T-cell (primary cell): Measurements from ENCODE around the gene ADGRE1. TPM values are rescaled to one million over a fixed set of nuclear protein-coding genes. Genes with fewer than 3 reads are reported as not detected.
A peak's percentile ranks its signal among the peaks of the same experiment; 100 is the strongest.

Source experiments
- ATAC-seq, 4 experiments: fragments of 200-7000 bp in 3 of 4; fragments of 150-1000 bp in 1 of 4; cut with Tn5 transposase; replicated peaks in 1 of 4; 1 replicate in 3 of 4; 2 replicates in 1 of 4; pipeline ENCODE4 v1.10.0; 2021; ENCODE audit warnings: moderate library complexity in 3 of 4, mild to moderate bottlenecking in 2 of 4, moderate number of reproducible peaks in 1 of 4
- CTCF ChIA-PET, 2 donors: fragments of 300-600 bp; sonication (Branson Sonifier 250); formaldehyde crosslinking; loops; one replicate each; lab custom pipeline; 2022; ENCODE audit warnings: antibody characterized with exemption in 2 of 2; lab: Charles Lee
- POLR2A ChIA-PET, 2 donors: fragments of 300-600 bp; sonication (Branson Sonifier 250); formaldehyde crosslinking; loops; one replicate each; lab custom pipeline; 2022; ENCODE audit warnings: antibody characterized with exemption in 2 of 2; lab: Charles Lee
- DNase-seq, 35 experiments: peaks; one replicate each; pipeline versions ENCODE4 v3.0.0 to v3.0.0-alpha.2; 2013 to 2023
- H3K27ac ChIP-seq: one replicate; pipeline ENCODE4 v1.5.1; 2013; ENCODE audit warnings: low read length
- H3K27me3 ChIP-seq, 2 experiments: replicated peaks in 1 of 2; 1 replicate in 1 of 2; 2 replicates in 1 of 2; pipeline versions ENCODE4 v1.6.1 to v1.7.0; 2013; ENCODE audit warnings: low read length in 1 of 2, mixed read lengths in 1 of 2; ENCODE audit not compliant: control insufficient read depth in 2 of 2, insufficient read depth in 2 of 2; ENCODE audit errors: extremely low read depth in 1 of 2
- H3K36me3 ChIP-seq, 2 donors: 1 replicate in 1 of 2; 2 replicates in 1 of 2; pipeline versions ENCODE4 v1.6.1 to v1.7.0; 2013; ENCODE audit warnings: low read length in 1 of 2; ENCODE audit not compliant: control insufficient read depth in 2 of 2, insufficient read depth in 1 of 2; ENCODE audit errors: extremely low read depth in 1 of 2
- H3K4me1 ChIP-seq, 2 experiments: 1 replicate in 1 of 2; 2 replicates in 1 of 2; pipeline versions ENCODE4 v1.6.1 to v1.7.0; 2013; ENCODE audit warnings: low read length in 2 of 2, mixed read lengths in 1 of 2; ENCODE audit not compliant: insufficient read depth in 2 of 2, control insufficient read depth in 1 of 2; ENCODE audit errors: extremely low read depth in 1 of 2
- H3K4me3 ChIP-seq, 2 donors: 1 replicate in 1 of 2; 2 replicates in 1 of 2; pipeline versions ENCODE4 v1.5.1 to v1.7.0; 2013; ENCODE audit warnings: mild to moderate bottlenecking in 2 of 2, low read length in 1 of 2, moderate library complexity in 1 of 2; ENCODE audit not compliant: control insufficient read depth in 1 of 2; ENCODE audit errors: extremely low read depth in 1 of 2
- H3K9me3 ChIP-seq: 2 replicates; pipeline ENCODE4 v1.7.0; 2013
- H3K27ac Mint-ChIP-seq, 2 donors: one replicate each; pipeline ENCODE4 v1.8.0; 2020 to 2021; ENCODE audit warnings: mild to moderate bottlenecking in 2 of 2, mixed read lengths in 2 of 2
- H3K27me3 Mint-ChIP-seq, 2 donors: one replicate each; pipeline ENCODE4 v1.8.0; 2021 to 2022; ENCODE audit warnings: mixed read lengths in 2 of 2
- H3K36me3 Mint-ChIP-seq: one replicate; pipeline ENCODE4 v1.8.0; 2021; ENCODE audit warnings: mixed read lengths
- H3K4me1 Mint-ChIP-seq, 3 donors: one replicate each; pipeline ENCODE4 v1.8.0; 2020 to 2022; ENCODE audit warnings: mixed read lengths in 3 of 3, mild to moderate bottlenecking in 1 of 3
- H3K4me3 Mint-ChIP-seq, 3 donors: one replicate each; pipeline ENCODE4 v1.8.0; 2020 to 2022; ENCODE audit warnings: mild to moderate bottlenecking in 3 of 3, mixed read lengths in 3 of 3, moderate library complexity in 3 of 3
- H3K9me3 Mint-ChIP-seq, 3 donors: one replicate each; pipeline ENCODE4 v1.8.0; 2020 to 2022; ENCODE audit warnings: mixed read lengths in 3 of 3
- WGBS: methylation state at CpG from one replicate; pipeline ENCODE4 v1.1.5; 2013; ENCODE audit warnings: missing lambda C conversion rate; ENCODE audit not compliant: insufficient coverage; 5-methylcytosine and 5-hydroxymethylcytosine counted together
- total RNA-seq, 35 experiments: library from RNA in 6 of 35; stranded (reverse) in 6 of 35; fragments of 120-200 nt in 1 of 35; gene quantifications; one replicate each; pipeline versions ENCODE4 v1.2.1 to v1.2.4 and lab custom pipeline; 2013 to 2026

Gene ADGRE1
- total RNA-seq, 5 donors from 2014 or later (not counting 1 experiment from before 2014, with no cell fraction given): 3.4 to 9.7 (median 3.7) TPM

DNA sequence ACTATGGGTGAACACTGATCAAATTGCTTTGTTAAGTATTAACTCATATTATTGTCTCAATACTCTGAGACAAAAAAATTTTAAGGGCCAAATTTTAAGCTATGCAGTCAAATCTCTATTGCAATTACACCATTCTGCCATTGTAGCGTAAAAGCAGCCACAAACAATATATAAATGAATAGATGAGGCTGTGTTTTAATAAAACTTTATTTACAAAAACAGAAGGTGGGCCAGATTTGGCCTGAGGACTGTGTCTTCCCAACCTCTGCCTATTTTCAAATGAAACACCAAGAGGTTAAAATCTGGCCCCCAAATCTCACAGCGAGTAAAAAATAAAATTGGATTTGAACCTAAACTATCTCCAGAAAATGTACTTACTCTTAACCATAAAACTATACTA lies 82.1 kb downstream of the ADGRE1 start:
- DNase-seq (no peak), ATAC-seq (no peak)
- H3K4me1 ChIP-seq: no peaks in the 10 kb centered on the region
- H3K27me3 ChIP-seq: peaks cover 0 to 3% of the 10 kb centered on the region in 2 experiments
- CTCF ChIA-PET: no interaction called here
- no peak overlapping the region for H3K27ac Mint-ChIP-seq
- H3K4me1 Mint-ChIP-seq: peaks cover 0 to 5% (median 4%) of the 10 kb centered on the region in 3 donors
- H3K4me3 ChIP-seq: no peak overlapping the region
- H3K36me3 Mint-ChIP-seq: peaks cover 12% of the 10 kb centered on the region
- POLR2A ChIA-PET: interaction anchor here in 1 of 2 donors (0.5 kb wide), 1 partner anchor 147 kb away, joined by 3 read pairs; no protein-coding TSS in a partner anchor
- peaks cover 0 to 3% of the 10 kb centered on the region in 2 donors for H3K36me3 ChIP-seq
- no peak overlapping the region for H3K4me3 Mint-ChIP-seq
- WGBS: no CpG with 5 or more reads among the region's 2 CpGs
- no peak overlapping the region for H3K27ac ChIP-seq
- no peaks in the 10 kb centered on the region for H3K9me3 ChIP-seq
- peaks cover 0 to 5% of the 10 kb centered on the region in 2 donors for H3K27me3 Mint-ChIP-seq
- no peaks in the 10 kb centered on the region for H3K9me3 Mint-ChIP-seq

DNA sequence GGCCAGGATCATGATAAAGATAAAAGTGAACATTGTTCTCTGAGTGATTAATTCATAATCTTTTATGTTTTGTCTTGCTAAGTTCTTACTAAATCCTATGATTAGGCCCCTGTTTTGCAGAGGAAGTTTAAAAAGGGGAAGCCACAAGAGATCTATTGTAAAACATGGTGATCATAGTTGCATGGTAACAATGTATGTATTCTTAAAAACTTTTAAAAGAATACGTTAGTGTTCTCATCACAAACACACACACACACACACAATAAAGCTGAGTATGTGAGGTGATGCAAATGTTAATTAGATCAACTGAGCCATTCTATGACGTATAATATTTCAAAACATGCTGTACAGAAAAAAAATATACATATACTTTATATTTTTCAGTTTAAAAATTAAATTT lies 82.6 kb downstream of the ADGRE1 start:
- Mint-ChIP-seq H3K27me3 (peaks cover 0 to 5% of the 10 kb centered on the region in 2 donors), H3K27ac (peak overlapping the region in 1 of 2 donors; percentile 15), H3K4me1 (peaks cover 0 to 5% (median 4%) of the 10 kb centered on the region in 3 donors), H3K9me3 (no peaks in the 10 kb centered on the region), H3K36me3 (peaks cover 12% of the 10 kb centered on the region), H3K4me3 (no peak overlapping the region)
- ATAC-seq (no peak), DNase-seq (no peak)
- H3K36me3 ChIP-seq: peaks cover 0 to 3% of the 10 kb centered on the region in 2 donors
- ChIA-PET POLR2A (no interaction called here), CTCF (interaction anchor here in 1 of 2 donors (0.6 kb wide), 1 partner anchor 59 kb away, joined by 5 read pairs; no protein-coding TSS in a partner anchor)
- H3K4me3 ChIP-seq: no peak overlapping the region
- H3K9me3 ChIP-seq: no peaks in the 10 kb centered on the region
- no peak overlapping the region for H3K27ac ChIP-seq
- WGBS: no CpG with 5 or more reads among the region's 2 CpGs
- H3K4me1 ChIP-seq: no peaks in the 10 kb centered on the region
- H3K27me3 ChIP-seq: peaks cover 0 to 3% of the 10 kb centered on the region in 2 experiments

- Mint-ChIP-seq H3K9me3 (no peaks in the 10 kb centered on the region), H3K36me3 (peaks cover 12% of the 10 kb centered on the region), H3K4me3 (no peak overlapping the region), H3K27ac (no peak overlapping the region), H3K27me3 (peaks cover 0 to 5% of the 10 kb centered on the region in 2 donors), H3K4me1 (peaks cover 0 to 5% (median 4%) of the 10 kb centered on the region in 3 donors)
- H3K9me3 ChIP-seq: no peaks in the 10 kb centered on the region
- H3K4me3 ChIP-seq: no peak overlapping the region
- H3K27me3 ChIP-seq: peaks cover 0 to 3% of the 10 kb centered on the region in 2 experiments
- WGBS: 100% methylated on average over 2 of the region's 5 CpGs
- peak in 1 of 4 experiments; percentile 41 for ATAC-seq
- peak in 1 of 35 experiments; percentile 24 for DNase-seq
- peaks cover 0 to 3% of the 10 kb centered on the region in 2 donors for H3K36me3 ChIP-seq
- no peak overlapping the region for H3K27ac ChIP-seq
- ChIA-PET POLR2A (no interaction called here), CTCF (interaction anchor here in 1 of 2 donors (0.6 kb wide), 1 partner anchor 59 kb away, joined by 5 read pairs; no protein-coding TSS in a partner anchor)
- no peaks in the 10 kb centered on the region for H3K4me1 ChIP-seq
Observed at GRCh38 chr19:6970443-6970842, 83.1 kb downstream of the ADGRE1 start.

- DNase-seq: no peak
- no peak overlapping the region for H3K27ac ChIP-seq
- POLR2A ChIA-PET: no interaction called here
- CTCF ChIA-PET: no interaction called here
- no peak for ATAC-seq
- peaks cover 0 to 3% of the 10 kb centered on the region in 2 donors for H3K36me3 ChIP-seq
- Mint-ChIP-seq H3K27me3 (peaks cover 0 to 5% of the 10 kb centered on the region in 2 donors), H3K36me3 (peaks cover 12% of the 10 kb centered on the region), H3K27ac (no peak overlapping the region), H3K4me1 (peaks cover 0 to 5% (median 4%) of the 10 kb centered on the region in 3 donors), H3K9me3 (no peaks in the 10 kb centered on the region), H3K4me3 (no peak overlapping the region)
- no peaks in the 10 kb centered on the region for H3K9me3 ChIP-seq
- H3K4me1 ChIP-seq: no peaks in the 10 kb centered on the region
- WGBS: no CpG with 5 or more reads among the region's 1 CpG
- peaks cover 0 to 3% of the 10 kb centered on the region in 2 experiments for H3K27me3 ChIP-seq
- H3K4me3 ChIP-seq: no peak overlapping the region
Observed at GRCh38 chr19:6971366-6971765, 84.0 kb downstream of the ADGRE1 start.

GRCh38 chr19:6976197-6976596 lies 88.8 kb downstream of the ADGRE1 start:
- ATAC-seq (no peak), DNase-seq (no peak)
- Histone ChIP-seq H3K27ac (no peak overlapping the region), H3K4me3 (no peak overlapping the region), H3K9me3 (no peaks in the 10 kb centered on the region), H3K36me3 (peaks cover 0 to 7% of the 10 kb centered on the region in 2 donors), H3K27me3 (no peaks in the 10 kb centered on the region), H3K4me1 (no peaks in the 10 kb centered on the region)
- Mint-ChIP-seq H3K4me1 (peaks cover 0 to 2% (median 0%) of the 10 kb centered on the region in 3 donors), H3K27ac (no peak overlapping the region), H3K9me3 (peaks cover 0 to 11% (median 0%) of the 10 kb centered on the region in 3 donors), H3K36me3 (peaks cover 24% of the 10 kb centered on the region), H3K4me3 (no peak overlapping the region), H3K27me3 (peaks cover 0 to 5% of the 10 kb centered on the region in 2 donors)
- WGBS: 92% methylated on average over 2 of the region's 5 CpGs
- ChIA-PET CTCF (no interaction called here), POLR2A (no interaction called here)

DNA sequence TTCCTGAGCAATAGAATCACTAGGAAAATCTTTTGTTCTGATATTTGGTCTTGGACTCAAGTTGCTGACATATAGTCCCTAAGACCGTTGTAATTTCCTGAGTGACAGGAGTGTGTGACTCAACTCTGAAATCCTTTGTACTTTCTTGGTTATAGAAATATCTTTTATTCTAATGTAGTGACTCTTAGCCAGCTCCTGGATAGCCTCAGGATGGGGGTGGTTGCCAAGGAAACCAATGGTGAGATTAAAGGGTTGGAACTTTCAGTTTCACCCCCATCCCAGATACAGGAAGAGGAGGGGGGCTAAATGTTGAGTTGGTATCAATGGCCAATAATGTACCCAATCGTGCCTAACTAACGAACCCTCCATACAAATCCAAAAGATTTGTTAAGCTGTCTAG lies 92.0 kb downstream of the ADGRE1 start:
- no peak overlapping the region for H3K27ac ChIP-seq
- Mint-ChIP-seq H3K4me1 (peaks cover 0 to 2% (median 0%) of the 10 kb centered on the region in 3 donors), H3K36me3 (peaks cover 43% of the 10 kb centered on the region), H3K4me3 (no peak overlapping the region), H3K27me3 (no peaks in the 10 kb centered on the region), H3K27ac (no peak overlapping the region), H3K9me3 (peaks cover 3 to 26% (median 8%) of the 10 kb centered on the region in 3 donors)
- no peaks in the 10 kb centered on the region for H3K4me1 ChIP-seq
- no peaks in the 10 kb centered on the region for H3K27me3 ChIP-seq
- H3K4me3 ChIP-seq: no peak overlapping the region
- DNase-seq: no peak
- CTCF ChIA-PET: no interaction called here
- no CpG with 5 or more reads among the region's 3 CpGs for WGBS
- POLR2A ChIA-PET: interaction anchor here in 1 of 2 donors (0.6 kb wide), 1 partner anchor 218 kb away, joined by 3 read pairs; no protein-coding TSS in a partner anchor
- ATAC-seq: no peak
- no peaks in the 10 kb centered on the region for H3K9me3 ChIP-seq
- peaks cover 0 to 7% of the 10 kb centered on the region in 2 donors for H3K36me3 ChIP-seq
